Stimulated activated CD4-positive, alpha-beta T cell treated with anti-CD3 and anti-CD28 coated beads, Interleukin-1b, Interleukin-23, amount 100 ng/mL, for 48 hours (primary cell): Measurements from ENCODE around the gene CRHR1.
A peak's percentile ranks its signal among the peaks of the same experiment; 100 is the strongest.
"Not testable (repeated sequence)": the region's sequence is repeated elsewhere in the genome, so short reads cannot be mapped to it uniquely, and the experiment has no call there.

Experiments
- DNase-seq: peaks from one replicate; pipeline ENCODE4 v3.0.0-alpha.2; 2020

The CRHR1 gene

GRCh38 chr17:45784293-45784740 is at the start of gene CRHR1:
Gene CRHR1 (plus strand): TSS chr17:45784320. CDS start chr17:45784545, 225 bp downstream.
- no peak for DNase-seq

- no peak for DNase-seq
Measured at GRCh38 chr17:45734598-45734997, 49.5 kb upstream of the CRHR1 start.

- DNase-seq: no peak
Measured at GRCh38 chr17:45735488-45735887, 48.6 kb upstream of the CRHR1 start.

- no peak for DNase-seq
Measured at GRCh38 chr17:45739786-45740185, 44.3 kb upstream of the CRHR1 start.

GRCh38 chr17:45740553-45741330 is 43.4 kb upstream of the CRHR1 start:
- DNase-seq: peak; percentile 39

- no peak for DNase-seq
Measured at GRCh38 chr17:45742251-45742650, 41.9 kb upstream of the CRHR1 start.

- no peak for DNase-seq
Measured at GRCh38 chr17:45743626-45744326, 40.3 kb upstream of the CRHR1 start.

- DNase-seq: not testable (repeated sequence)
Measured at GRCh38 chr17:45744826-45745225, 39.3 kb upstream of the CRHR1 start.

GRCh38 chr17:45745601-45746494 is 38.3 kb upstream of the CRHR1 start:
- DNase-seq: no peak

GRCh38 chr17:45747911-45748310 is 36.2 kb upstream of the CRHR1 start:
- no peak for DNase-seq

GRCh38 chr17:45748731-45749310 is 35.3 kb upstream of the CRHR1 start:
- DNase-seq: no peak

GRCh38 chr17:45749831-45750335 is 34.2 kb upstream of the CRHR1 start:
- DNase-seq: no peak

GRCh38 chr17:45750779-45751440 is 33.2 kb upstream of the CRHR1 start:
- DNase-seq: no peak

GRCh38 chr17:45751466-45751865 is 32.7 kb upstream of the CRHR1 start:
- no peak for DNase-seq

GRCh38 chr17:45752246-45752645 is 31.9 kb upstream of the CRHR1 start:
- no peak for DNase-seq

- DNase-seq: no peak
Measured at GRCh38 chr17:45753645-45754225, 30.4 kb upstream of the CRHR1 start.

GRCh38 chr17:45755050-45755449 is 29.1 kb upstream of the CRHR1 start:
- no peak for DNase-seq

- no peak for DNase-seq
Measured at GRCh38 chr17:45756266-45756991, 27.7 kb upstream of the CRHR1 start.

- DNase-seq: no peak
Measured at GRCh38 chr17:45757431-45758218, 26.5 kb upstream of the CRHR1 start.

- no peak for DNase-seq
Measured at GRCh38 chr17:45758544-45758943, 25.6 kb upstream of the CRHR1 start.
